Measurements from ENCODE around the gene HEG1.
A peak's percentile ranks its signal among the peaks of the same experiment; 100 is the strongest.

Gene HEG1

GRCh38 chr3:125078951-125079674 lies 23.3 kb upstream of the HEG1 start:
- H3K4me3 ChIP-seq (ENCODE audit: low read depth, low read length): no peak overlapping the region
- DNase-seq (ENCODE audit: low read depth, low spot score): no peak
- TF ChIP-seq, protein P1, sequence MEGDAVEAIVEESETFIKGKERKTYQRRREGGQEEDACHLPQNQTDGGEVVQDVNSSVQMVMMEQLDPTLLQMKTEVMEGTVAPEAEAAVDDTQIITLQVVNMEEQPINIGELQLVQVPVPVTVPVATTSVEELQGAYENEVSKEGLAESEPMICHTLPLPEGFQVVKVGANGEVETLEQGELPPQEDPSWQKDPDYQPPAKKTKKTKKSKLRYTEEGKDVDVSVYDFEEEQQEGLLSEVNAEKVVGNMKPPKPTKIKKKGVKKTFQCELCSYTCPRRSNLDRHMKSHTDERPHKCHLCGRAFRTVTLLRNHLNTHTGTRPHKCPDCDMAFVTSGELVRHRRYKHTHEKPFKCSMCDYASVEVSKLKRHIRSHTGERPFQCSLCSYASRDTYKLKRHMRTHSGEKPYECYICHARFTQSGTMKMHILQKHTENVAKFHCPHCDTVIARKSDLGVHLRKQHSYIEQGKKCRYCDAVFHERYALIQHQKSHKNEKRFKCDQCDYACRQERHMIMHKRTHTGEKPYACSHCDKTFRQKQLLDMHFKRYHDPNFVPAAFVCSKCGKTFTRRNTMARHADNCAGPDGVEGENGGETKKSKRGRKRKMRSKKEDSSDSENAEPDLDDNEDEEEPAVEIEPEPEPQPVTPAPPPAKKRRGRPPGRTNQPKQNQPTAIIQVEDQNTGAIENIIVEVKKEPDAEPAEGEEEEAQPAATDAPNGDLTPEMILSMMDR (IDR thresholded peaks at IDR 0.05; ENCODE audit: low read depth, low read length): no peak
- in situ Hi-C loops (cut with HindIII; ENCODE audit: low sequenced_read_pairs): no loop called here

DNA sequence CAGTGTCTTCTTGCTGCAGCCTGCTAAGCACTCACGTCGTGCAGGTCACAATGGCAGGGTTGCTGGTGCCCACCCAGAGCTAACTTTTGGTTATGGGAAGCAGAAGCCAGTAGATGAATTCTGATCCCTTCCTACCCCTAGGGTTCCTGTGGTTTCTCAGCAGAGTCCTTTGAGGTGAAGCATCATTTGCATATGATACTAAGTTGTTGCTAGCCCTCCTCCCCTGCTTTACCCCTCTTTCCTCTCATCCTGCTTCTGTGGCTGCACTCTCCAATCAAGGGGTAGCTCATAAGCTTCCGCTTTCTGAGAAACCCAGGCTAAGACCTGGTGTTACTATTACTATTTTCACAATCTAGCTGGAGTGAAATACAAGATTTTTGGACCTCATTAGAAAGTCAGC lies 22.1 kb upstream of the HEG1 start:
- H3K4me3 ChIP-seq (ENCODE audit: low read depth, low read length): no peak overlapping the region
- TF ChIP-seq, protein P1 (IDR thresholded peaks at IDR 0.05; ENCODE audit: low read depth, low read length): no peak
- no peak for DNase-seq (ENCODE audit: low read depth, low spot score)
- in situ Hi-C loops (cut with HindIII; ENCODE audit: low sequenced_read_pairs): no loop called here

- TF ChIP-seq, protein P1 (IDR thresholded peaks at IDR 0.05; ENCODE audit: low read depth, low read length): no peak
- DNase-seq (ENCODE audit: low read depth, low spot score): no peak
- H3K4me3 ChIP-seq (ENCODE audit: low read depth, low read length): no peak overlapping the region
- in situ Hi-C loops (cut with HindIII; ENCODE audit: low sequenced_read_pairs): no loop called here
Measured at GRCh38 chr3:125076464-125076863, 20.7 kb upstream of the HEG1 start.

DNA sequence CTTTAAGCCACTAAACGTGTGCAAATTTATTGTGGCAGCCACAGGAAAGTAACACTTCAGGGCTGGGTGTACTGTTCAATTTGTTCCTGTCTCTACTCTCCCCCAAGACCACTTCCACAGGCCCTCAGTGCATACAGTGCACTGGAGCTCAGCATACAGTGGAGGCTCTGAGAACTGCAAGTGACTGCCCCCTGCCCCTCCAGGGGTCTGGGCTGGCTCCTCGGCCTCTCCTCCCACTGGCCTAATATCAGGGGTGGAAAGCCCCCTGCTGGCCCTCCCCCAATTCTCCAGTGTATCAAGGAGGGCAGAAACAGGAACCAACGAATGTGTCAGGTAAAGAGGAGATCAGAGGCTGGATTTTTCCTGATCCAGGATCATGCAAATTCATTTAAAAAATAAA lies 19.9 kb upstream of the HEG1 start:
- in situ Hi-C loops (cut with HindIII; ENCODE audit: low sequenced_read_pairs): no loop called here
- H3K4me3 ChIP-seq (ENCODE audit: low read depth, low read length): no peak overlapping the region
- TF ChIP-seq, protein P1 (IDR thresholded peaks at IDR 0.05; ENCODE audit: low read depth, low read length): peak; percentile 12
- DNase-seq (ENCODE audit: low read depth, low spot score): no peak

DNA sequence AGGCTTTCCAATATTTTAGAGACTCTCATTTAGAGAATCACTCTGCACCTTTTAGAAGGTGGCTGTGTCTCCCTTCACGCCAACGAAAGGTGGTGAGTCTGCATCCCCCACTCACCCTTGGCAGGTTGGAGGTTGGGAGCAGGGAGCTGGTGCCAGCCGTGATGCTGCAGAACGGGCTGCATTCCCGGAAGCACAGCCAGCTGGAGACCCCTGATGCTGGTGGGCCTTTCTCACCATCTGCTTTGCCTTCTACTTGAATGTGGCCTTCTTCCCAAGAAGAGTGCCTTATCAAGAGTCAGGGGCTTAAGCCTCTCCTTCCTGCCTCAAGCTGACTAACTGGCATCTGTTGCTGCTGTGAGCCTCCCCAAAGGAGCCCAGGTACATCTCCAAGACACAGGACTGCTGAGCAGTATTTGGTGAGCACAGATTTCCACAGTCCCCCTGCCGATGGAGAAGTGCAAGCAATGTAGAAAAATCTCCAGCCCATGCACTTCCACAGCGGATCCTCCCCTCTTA lies 17.7 kb upstream of the HEG1 start:
- H3K4me3 ChIP-seq (ENCODE audit: low read depth, low read length): no peak overlapping the region
- TF ChIP-seq, protein P1 (IDR thresholded peaks at IDR 0.05; ENCODE audit: low read depth, low read length): no peak
- no peak for DNase-seq (ENCODE audit: low read depth, low spot score)
- in situ Hi-C loops (cut with HindIII; ENCODE audit: low sequenced_read_pairs): no loop called here

DNA sequence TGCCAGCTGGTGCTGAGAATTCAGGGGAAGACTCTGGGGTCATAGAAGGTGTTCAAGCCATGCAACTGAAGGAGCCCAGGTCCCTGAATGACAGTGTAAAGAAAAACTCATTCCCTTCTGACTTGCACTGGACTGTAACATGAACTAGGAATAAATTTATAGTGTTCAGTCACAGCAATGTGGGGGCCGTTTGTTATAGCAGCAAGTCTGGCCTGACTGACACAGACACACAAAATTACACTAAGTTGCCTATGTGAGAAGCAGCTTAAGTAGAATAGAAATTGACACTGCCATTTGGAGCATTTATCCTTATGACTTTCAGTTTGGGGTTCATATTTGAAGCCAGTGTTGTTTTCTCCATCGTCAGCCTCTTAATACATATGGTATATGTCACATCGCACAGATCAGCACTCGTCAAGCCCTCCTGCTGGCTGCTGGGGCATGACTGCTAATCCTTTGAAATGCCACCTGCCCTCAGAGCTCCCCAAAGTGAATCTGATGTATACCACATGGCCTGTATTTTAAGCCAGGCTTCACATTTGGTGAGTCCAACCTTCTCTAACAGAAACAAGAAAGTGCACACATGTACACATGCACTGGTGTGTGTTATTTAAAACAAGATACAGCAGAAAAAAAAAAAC lies 17.1 kb upstream of the HEG1 start:
- TF ChIP-seq, protein P1 (IDR thresholded peaks at IDR 0.05; ENCODE audit: low read depth, low read length): no peak
- in situ Hi-C loops (cut with HindIII; ENCODE audit: low sequenced_read_pairs): no loop called here
- DNase-seq (ENCODE audit: low read depth, low spot score): no peak
- H3K4me3 ChIP-seq (ENCODE audit: low read depth, low read length): no peak overlapping the region

Data from astrocyte of the spinal cord (primary cell).